ENCODE results near the gene VENTX.

VENTX gene

DNA sequence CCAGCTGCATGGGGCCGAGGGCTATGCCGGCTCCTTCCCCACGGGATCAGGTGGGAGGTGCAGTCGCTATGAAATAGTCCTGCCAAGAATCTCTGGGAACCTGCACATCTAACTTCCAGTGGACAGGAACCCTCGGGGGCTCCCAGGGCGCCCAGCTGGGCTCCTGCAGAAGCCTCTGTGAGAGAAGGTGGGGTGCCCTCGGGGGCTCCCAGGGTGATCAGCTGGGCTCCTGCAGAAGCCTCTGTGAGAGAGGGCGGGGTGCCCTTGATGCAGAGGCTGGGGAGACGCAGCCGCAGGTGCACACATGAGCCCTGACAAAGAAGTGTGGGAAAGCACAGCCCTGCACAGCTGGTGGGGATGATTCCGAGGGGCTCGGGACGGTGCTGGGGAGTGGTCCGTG lies 5.9 kb downstream of the VENTX start:
- no peak for DNase-seq (ENCODE audit: insufficient read length, low spot score)
- FAIRE-seq = no peak
- no peak for TF ChIP-seq POLR2A (IDR thresholded peaks at IDR 0.05; ENCODE audit: low read depth, low read length)

DNA sequence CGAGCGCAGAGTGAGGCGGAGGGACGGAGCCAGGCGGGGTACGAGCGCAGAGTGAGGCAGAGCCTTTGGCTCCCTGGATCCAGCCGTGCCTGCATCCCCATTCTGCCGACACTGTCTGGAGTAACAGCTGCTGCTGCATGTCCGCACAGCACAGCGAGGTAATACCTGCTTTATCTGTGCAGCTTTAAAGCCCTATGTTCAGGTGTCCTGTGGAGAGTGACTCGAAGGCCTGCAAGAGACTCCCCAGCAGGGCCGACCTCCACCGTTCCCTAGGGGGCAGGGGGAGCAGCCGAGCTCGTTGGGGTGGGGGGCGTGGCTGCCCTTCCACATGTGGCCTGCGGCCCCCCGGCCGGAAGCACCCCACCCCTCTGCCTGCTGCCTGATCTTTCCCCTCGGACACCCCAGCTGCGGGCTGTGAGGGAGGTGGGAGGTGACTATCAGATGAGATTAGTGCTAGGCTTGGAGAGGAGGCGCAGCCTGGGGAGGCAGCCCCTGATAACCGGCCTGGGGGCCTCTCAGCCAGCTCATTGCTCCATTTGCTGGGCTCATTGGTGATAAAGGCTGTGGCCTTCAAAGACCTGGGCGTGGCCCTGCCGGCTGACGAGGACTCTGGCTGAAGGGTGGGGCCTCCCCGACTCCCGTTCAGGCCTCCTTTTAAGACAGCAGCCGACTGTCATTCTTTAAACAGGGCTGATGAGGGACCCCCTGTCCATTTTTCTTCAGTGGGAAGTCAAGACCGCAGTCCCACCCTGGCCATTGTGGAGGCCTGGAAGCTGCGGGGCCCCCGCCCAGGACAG lies 8.0 kb downstream of the VENTX start:
- FAIRE-seq = no peak
- TF ChIP-seq POLR2A (IDR thresholded peaks at IDR 0.05; ENCODE audit: low read depth, low read length) = no peak

GRCh38 chr10:133246236-133246626 lies 8.6 kb downstream of the VENTX start:
- FAIRE-seq (no peak), DNase-seq (ENCODE audit: insufficient read length, low spot score) (no peak)
- TF ChIP-seq POLR2A (IDR thresholded peaks at IDR 0.05; ENCODE audit: low read depth, low read length) = no peak

More for the DNA sequence above, 8.0 kb downstream of the VENTX start:
- peak; percentile 45 for DNase-seq (ENCODE audit: insufficient read length, low spot score)

GRCh38 chr10:133247681-133248333 lies 10.2 kb downstream of the VENTX start:
- no peak for DNase-seq (ENCODE audit: insufficient read length, low spot score)
- no peak for FAIRE-seq
- TF ChIP-seq POLR2A (IDR thresholded peaks at IDR 0.05; ENCODE audit: low read depth, low read length) = no peak

DNA sequence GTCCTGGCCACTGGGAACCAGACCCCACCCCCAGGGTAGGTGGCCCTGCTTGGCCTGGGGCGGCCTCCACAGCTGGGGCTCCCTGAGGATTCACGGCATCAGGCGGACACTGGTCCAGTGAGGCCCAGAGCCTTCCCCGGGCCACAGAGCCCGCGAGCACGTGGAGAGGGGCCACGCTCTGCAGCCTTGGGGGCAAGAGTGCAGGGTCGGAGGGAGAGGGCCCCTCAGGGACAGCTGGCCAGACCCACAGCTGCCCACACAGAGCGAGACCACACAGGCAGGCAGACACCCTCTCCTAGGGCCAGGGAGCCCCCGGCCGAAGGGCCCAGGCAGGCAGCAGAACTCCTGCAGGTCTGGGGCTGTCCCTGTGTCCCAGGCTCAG lies 10.7 kb downstream of the VENTX start:
- FAIRE-seq (no peak), DNase-seq (ENCODE audit: insufficient read length, low spot score) (no peak)
- no peak for TF ChIP-seq POLR2A (IDR thresholded peaks at IDR 0.05; ENCODE audit: low read depth, low read length)

DNA sequence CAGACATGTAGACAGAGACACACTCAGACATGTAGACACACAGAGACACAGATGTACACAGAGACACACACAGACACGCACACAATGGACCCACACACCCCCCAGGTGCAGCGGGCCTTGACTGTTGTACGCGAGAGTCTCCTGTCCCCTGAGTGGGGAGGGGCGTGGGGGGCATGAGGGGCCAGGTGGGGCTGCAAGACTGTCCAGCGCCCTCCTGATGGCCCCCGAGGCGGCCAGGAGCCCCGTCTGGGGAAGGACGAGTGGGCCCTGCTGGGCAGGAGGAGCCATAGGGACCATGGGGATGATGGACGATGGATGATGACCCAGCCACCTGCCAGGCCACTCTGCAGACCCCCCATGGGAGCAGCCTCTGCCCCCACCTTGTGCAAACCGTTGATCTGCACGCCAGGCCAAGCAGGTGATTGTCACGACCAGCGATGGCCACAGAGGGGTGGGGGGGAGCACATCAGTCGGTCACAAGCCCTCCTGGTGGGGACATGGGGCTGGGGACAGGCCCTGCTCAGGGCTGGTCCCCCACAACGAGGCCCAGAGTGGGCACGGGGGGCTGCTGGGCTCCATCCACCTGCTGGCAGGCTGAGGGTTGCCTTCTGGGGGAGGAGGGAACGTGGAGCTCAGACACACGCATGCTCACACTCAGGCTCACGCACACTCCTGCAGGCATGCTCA lies 11.6 kb downstream of the VENTX start:
- TF ChIP-seq POLR2A (IDR thresholded peaks at IDR 0.05; ENCODE audit: low read depth, low read length) = no peak
- no peak for DNase-seq (ENCODE audit: insufficient read length, low spot score)
- no peak for FAIRE-seq

- no peak for TF ChIP-seq POLR2A (IDR thresholded peaks at IDR 0.05; ENCODE audit: low read depth, low read length)
- no peak for DNase-seq (ENCODE audit: insufficient read length, low spot score)
- FAIRE-seq = no peak
Observed at GRCh38 chr10:133249975-133250754, 12.5 kb downstream of the VENTX start.

- no peak for TF ChIP-seq POLR2A (IDR thresholded peaks at IDR 0.05; ENCODE audit: low read depth, low read length)
- FAIRE-seq (no peak), DNase-seq (ENCODE audit: insufficient read length, low spot score) (no peak)
Observed at GRCh38 chr10:133251388-133252222, 13.9 kb downstream of the VENTX start.

- DNase-seq (ENCODE audit: insufficient read length, low spot score) (no peak), FAIRE-seq (no peak)
- no peak for TF ChIP-seq POLR2A (IDR thresholded peaks at IDR 0.05; ENCODE audit: low read depth, low read length)
Observed at GRCh38 chr10:133252223-133252552, 14.5 kb downstream of the VENTX start.

- FAIRE-seq (no peak), DNase-seq (ENCODE audit: insufficient read length, low spot score) (no peak)
- TF ChIP-seq POLR2A (IDR thresholded peaks at IDR 0.05; ENCODE audit: low read depth, low read length) = no peak
Observed at GRCh38 chr10:133253361-133253955, 15.8 kb downstream of the VENTX start.

DNA sequence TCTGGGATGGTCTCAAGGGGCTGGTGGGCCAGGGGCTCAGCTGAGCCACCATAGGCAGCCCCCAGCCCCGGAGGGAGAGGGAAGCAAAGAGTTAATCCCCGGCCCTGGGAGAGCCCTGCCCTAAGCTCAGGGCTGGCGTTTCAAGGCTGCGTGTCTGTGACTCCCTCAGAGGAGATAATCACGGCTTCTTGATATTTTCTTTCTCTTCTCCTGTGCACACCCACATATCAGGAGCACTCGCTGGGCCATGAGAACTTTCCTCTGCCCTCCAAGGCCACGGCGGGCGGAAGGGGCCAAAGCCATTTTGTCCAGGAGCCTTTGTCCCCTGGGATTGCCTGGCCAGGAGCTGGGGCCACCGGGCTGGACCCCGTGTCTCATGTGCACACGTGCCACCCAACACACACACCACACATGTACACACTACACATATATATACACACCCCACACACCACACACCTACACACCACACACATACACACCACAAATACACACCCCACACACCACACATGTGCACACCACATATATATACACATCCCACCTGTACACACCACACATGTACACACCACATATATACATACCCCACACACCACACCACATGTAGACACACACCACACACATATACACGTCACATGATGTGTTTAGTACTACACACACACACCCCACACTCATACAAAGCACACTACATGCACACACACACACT lies 16.9 kb downstream of the VENTX start:
- FAIRE-seq (no peak), DNase-seq (ENCODE audit: insufficient read length, low spot score) (no peak)
- TF ChIP-seq POLR2A (IDR thresholded peaks at IDR 0.05; ENCODE audit: low read depth, low read length) = no peak

DNA sequence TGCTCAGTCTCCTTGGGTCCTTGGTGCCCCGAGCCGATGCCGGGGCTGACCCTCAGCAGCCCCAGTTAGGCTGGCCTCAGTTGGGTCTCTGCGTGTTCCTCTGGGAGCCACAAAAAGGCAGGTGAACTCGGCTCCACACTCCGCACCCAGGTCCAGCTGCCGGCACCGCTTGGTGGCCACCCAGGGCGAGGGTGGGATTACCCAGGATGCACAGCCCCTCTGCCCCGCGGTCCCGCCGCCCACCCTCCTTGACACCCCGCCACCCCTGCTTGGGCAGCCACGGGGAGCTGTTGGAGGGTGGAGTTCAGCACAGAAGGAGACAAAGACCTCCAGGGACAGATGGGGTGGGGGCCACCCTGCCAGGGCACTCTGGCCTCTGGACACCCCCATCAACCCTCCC lies 17.7 kb downstream of the VENTX start:
- TF ChIP-seq POLR2A (IDR thresholded peaks at IDR 0.05; ENCODE audit: low read depth, low read length) = no peak
- FAIRE-seq = no peak

More for the DNA sequence above, 17.7 kb downstream of the VENTX start:
- DNase-seq (ENCODE audit: insufficient read length, low spot score) = no peak

Data from H54 (cell line).